22Rv1 (cell line): ENCODE results near the gene SNUPN.

Source experiments
- CTCF ChIP-seq: fragments of 450-650 bp; IDR thresholded peaks from 2 replicates; pipeline ENCODE4 v1.5.1; 2017; ENCODE audit warnings: mild to moderate bottlenecking
- ZFX ChIP-seq: fragments of 450-650 bp; IDR thresholded peaks from 2 replicates; pipeline ENCODE4 v1.6.1; 2017; ENCODE audit warnings: antibody characterized with exemption, borderline replicate concordance

- no peak for TF ChIP-seq CTCF
- TF ChIP-seq ZFX: no peak
Measured at GRCh38 chr15:75561888-75562287, 63.6 kb downstream of the SNUPN start.
